AG08396 (cell line): Measurements from ENCODE around the gene GARNL3.

ENCODE experiments used
- DNase-seq: peaks from one replicate; pipeline ENCODE4 v3.0.0; 2012; ENCODE audit warnings: low spot score, mixed read lengths

The GARNL3 gene

GRCh38 chr9:127264462-127265219, at the start of gene GARNL3:
TSS of gene GARNL3 (plus strand) at chr9:127264774. CDS start at chr9:127264878, 104 bp downstream.
- DNase-seq = no peak

GRCh38 chr9:127215268-127216209, 49.0 kb upstream of the GARNL3 start:
- DNase-seq = no peak

GRCh38 chr9:127216210-127216887, 48.2 kb upstream of the GARNL3 start:
- DNase-seq = no peak

GRCh38 chr9:127216888-127217217, 47.7 kb upstream of the GARNL3 start:
- DNase-seq = no peak

- DNase-seq = no peak
Observed at GRCh38 chr9:127218818-127219217, 45.8 kb upstream of the GARNL3 start.

- DNase-seq = no peak
Observed at GRCh38 chr9:127219520-127219919, 45.1 kb upstream of the GARNL3 start.

GRCh38 chr9:127221695-127222094, 42.9 kb upstream of the GARNL3 start:
- DNase-seq = no peak

GRCh38 chr9:127222388-127223095, 42.0 kb upstream of the GARNL3 start:
- DNase-seq = no peak

GRCh38 chr9:127223266-127223665, 41.3 kb upstream of the GARNL3 start:
- no peak for DNase-seq

GRCh38 chr9:127223810-127224177, 40.8 kb upstream of the GARNL3 start:
- DNase-seq = no peak

GRCh38 chr9:127224178-127224882, 40.2 kb upstream of the GARNL3 start:
- peak; percentile 92 for DNase-seq

GRCh38 chr9:127224883-127225739, 39.5 kb upstream of the GARNL3 start:
- peak; percentile 100 for DNase-seq

GRCh38 chr9:127225801-127226625, 38.6 kb upstream of the GARNL3 start:
- peak; percentile 29 for DNase-seq

- DNase-seq = no peak
Observed at GRCh38 chr9:127229691-127230417, 34.7 kb upstream of the GARNL3 start.

GRCh38 chr9:127231666-127232065, 32.9 kb upstream of the GARNL3 start:
- DNase-seq = no peak

GRCh38 chr9:127232833-127233549, 31.6 kb upstream of the GARNL3 start:
- DNase-seq = no peak

GRCh38 chr9:127233550-127233949, 31.0 kb upstream of the GARNL3 start:
- no peak for DNase-seq

- DNase-seq = no peak
Observed at GRCh38 chr9:127233989-127234388, 30.6 kb upstream of the GARNL3 start.
